HG03439 (cell line): Measurements from ENCODE around the gene CGNL1.

ENCODE experiments used
- ATAC-seq: cut with Tn5 transposase; IDR thresholded peaks from one replicate; pipeline ENCODE4 v1.9.1; 2021; ENCODE audit warnings: mild to moderate bottlenecking, moderate library complexity; ENCODE audit not compliant: unreplicated experiment

Gene CGNL1

DNA sequence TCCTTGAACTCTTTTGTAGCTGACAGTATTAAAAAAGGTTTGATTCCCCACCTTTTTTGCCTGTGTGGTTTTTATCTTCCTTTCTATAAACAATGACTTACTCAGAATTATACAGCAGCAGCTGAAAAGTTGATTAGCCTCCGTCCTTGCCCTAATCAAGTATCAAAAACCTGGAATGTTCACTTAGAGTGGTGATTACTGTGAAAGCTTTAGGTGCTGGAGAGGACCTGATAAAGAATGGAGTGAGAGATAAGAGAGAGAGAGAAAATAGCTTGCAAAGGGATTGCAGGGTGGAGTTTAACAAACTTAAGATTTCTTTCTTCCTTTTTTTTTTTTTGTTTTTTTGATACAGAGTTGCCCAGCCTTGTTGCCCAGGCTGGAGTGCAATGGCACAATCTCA lies 6.7 kb downstream of the CGNL1 start:
- ATAC-seq: no peak

- no peak for ATAC-seq
Measured at GRCh38 chr15:57384024-57384423, 7.7 kb downstream of the CGNL1 start.

DNA sequence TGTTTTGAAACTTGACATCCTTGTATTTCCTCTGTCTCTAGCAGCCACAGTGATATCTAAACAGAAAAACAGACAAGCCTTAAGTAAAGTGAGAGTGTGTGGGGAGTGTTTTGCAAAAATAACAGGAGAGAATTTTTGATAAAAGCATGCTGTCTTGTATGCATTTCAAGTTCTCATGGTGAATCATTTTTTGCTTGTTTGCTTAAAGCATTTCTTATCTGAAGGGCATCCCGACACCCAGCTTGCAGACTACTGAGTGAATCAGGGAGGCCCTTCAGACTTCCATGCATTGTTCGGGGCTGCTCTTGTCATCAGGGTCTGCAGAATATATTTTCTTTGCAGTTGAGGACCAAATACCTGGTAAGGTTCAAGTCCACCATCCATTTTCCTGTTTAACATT lies 8.5 kb downstream of the CGNL1 start:
- no peak for ATAC-seq

DNA sequence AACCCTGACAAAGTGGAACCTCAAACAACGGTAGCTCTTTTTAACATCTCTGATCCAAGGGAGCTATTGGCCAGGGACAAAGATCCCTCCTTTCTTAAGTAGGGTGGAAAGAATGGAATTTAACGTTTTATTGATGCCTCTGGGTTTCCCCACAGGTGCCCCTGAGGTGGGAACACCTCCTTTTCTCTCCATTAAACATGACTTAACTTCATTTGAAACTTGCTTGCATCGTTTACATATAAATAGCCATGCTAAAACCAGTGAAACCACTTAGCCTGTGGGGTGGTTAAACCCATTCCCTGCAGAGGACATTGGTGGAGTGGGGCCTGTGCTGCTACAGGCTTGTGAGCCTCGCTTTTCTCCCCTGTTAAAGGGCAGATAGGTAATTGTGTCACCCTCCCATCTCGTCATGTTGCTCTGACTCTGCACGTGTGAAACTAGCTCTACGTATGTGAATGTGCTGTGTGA lies 9.7 kb downstream of the CGNL1 start:
- no peak for ATAC-seq

- ATAC-seq: no peak
Measured at GRCh38 chr15:57386976-57387375, 10.7 kb downstream of the CGNL1 start.

DNA sequence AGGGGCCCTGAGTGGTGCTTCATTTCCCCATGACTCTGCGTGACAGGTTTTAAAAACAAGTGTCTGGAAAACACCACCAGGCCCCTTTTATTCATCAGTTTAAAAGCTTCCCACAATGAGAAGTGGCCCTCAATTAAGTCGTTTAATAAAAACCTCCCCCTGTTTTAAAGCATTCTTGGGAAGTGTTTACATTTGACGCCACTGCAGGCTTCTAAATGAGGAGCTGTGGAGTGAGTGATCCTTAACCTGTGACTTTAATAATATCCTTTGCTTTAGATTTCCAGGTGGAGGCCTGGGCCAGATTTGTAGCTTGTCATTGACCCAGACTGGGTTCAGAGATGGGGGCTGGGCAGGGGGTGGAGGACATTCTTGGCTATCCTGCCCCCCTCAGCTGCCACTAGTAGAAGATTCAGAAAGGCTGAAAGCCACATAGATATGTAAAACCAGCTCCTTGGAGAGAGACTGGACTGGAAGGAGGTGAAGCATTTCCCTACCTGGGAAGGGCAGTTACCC lies 11.3 kb downstream of the CGNL1 start:
- ATAC-seq: no peak

DNA sequence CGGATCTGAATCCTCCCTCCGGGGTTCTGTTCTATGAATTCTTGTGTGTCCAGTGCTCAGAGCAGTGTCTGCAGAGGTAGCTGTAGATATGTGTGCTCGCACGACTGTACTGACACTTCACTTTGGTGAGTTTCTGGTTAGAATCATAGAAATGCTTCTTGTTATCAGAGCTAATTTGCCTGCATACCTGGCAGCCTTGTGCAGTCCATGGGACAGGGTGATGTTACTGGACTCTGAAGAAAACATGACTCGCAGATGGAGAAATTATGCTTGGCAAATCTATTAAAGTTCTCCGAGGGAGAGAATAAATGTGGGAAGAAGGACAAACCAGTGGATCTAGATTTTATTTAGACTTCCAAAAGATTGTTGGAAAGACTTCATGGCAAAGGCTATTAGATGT lies 12.2 kb downstream of the CGNL1 start:
- no peak for ATAC-seq

DNA sequence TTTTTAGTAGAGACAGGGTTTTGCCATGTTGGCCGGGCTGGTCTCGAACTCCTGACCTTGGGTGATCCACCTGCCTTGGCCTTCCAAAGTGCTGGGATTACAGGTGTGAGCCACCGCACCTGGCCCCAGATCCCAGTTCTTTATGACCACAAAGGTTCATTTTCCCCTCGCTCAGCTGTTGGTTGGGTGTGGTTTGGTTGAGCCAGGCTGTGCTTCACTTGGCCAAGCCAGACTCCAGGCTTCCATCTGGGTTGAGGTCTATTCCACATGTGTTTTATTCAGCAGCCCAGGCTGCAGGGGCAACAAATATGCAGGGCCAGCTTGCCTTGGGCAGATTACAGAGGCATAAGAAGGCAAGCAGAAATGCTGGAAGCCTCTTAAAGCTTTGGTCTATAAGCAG lies 13.7 kb downstream of the CGNL1 start:
- no peak for ATAC-seq

DNA sequence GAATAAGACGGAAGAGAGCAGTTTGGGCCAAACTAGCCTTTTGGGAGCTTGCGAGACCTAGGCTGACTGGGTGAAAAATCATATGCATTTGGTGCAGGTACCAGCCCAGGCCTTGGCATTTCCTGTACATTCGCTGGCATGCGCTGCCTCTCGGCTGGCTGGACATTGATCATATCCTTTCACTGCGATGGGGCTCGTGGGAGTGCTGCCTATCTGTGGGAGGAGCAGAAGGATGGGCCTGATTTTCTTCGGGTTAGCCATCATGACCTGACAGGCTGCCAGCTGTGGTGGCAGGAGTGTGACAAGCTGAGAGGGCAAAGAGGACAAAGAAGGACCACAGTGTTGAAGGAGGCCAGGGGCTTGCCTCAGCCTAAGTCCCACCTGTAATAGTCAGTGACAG lies 14.3 kb downstream of the CGNL1 start:
- ATAC-seq: no peak

- ATAC-seq: no peak
Measured at GRCh38 chr15:57391537-57391936, 15.2 kb downstream of the CGNL1 start.

GRCh38 chr15:57393061-57393460 lies 16.8 kb downstream of the CGNL1 start:
- ATAC-seq: no peak

- no peak for ATAC-seq
Measured at GRCh38 chr15:57395292-57395691, 19.0 kb downstream of the CGNL1 start.

- no peak for ATAC-seq
Measured at GRCh38 chr15:57398336-57398735, 22.0 kb downstream of the CGNL1 start.

DNA sequence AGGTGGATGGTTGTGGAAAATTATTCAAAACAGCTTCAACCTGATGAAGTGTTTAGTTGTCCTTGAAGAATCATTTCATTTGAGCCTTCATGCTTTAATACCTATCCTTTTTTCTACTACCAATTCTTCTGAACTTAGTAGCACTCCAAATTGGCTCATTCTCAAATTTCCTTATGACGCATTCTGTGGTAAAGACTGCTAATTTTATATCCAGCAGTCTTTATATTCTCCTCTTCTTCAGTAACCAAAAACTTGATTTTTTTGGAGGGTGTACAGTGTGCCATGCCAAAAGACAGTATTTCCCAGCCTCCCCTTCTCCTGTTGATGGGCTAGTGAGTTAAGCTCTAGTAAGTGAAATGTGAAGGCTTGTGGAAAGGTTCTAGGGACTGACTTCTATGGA lies 25.2 kb downstream of the CGNL1 start:
- no peak for ATAC-seq

DNA sequence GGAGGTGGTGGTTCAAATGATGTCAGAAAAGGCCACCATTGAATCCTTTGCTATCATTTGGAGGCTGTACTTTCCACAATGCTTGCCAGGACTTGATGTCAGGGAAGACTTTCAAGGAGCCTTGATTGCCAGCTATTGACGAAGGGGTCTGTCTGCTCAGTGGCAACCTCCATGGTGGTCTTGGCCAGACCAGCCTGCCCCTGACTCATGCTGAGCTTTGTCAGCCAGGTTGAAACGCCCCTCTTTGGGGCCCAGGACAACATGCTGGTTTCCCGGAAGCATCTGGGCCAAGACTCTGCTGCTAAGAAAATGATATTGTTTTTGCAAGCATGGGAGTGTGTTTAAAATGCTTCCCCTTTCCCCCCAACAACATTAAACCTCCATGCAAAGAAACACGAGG lies 26.7 kb downstream of the CGNL1 start:
- ATAC-seq: no peak

DNA sequence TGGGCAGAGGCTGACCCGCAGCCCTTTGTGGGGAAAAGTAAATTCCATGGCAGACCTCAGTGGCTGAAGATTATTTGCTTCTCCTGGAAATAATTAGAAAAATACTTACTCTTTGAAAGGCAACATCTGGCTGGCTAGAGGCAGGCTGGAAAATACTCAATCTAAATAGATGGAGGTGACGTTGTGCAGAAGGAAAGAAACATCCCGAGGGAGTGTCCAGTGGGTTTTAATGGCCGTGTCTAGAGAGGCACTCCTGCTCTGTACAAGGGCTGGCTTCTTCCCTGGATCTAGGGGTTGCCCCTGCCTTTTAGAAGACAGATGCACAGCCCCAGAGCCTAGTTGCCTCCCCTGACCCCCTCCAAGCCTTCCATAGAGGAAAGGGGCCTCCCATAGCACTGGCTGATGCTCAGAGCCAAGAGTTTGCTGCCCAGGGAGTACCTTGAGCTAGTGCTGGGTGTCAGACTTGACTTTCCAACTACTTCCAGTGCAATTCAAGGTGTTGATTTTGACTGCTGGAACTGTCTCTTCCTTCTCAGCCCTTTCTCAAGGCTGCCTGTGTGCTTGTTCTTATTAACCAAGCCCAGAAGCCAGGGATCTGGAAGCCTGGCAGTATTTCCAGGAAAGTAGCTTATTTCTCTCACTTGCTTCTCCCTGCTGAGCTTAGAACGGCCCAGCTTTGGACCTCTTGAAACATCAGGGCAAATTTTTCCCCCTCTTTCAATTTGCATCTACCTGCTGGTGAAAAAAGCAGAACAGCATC lies 27.4 kb downstream of the CGNL1 start:
- no peak for ATAC-seq

DNA sequence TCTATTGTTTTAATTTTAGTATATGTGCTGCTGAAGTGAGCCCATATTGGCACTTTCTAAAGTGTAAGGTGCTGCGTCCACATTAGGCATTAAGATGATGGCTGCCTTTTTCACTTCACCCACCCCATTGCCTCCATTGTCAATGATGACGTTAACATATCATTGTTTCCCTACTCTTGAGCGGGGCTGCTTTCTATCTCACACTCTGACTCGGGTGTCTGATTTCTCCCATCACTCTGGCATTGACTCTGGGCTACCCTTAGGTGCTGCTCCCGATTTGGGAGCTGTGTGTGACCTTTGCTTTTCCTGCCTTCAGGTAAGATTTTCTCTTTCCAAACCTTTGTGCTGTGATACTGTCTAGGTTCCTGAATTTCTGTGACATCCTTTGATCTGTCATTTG lies 28.8 kb downstream of the CGNL1 start:
- no peak for ATAC-seq

- ATAC-seq: no peak
Measured at GRCh38 chr15:57406062-57406772, 29.9 kb downstream of the CGNL1 start.

DNA sequence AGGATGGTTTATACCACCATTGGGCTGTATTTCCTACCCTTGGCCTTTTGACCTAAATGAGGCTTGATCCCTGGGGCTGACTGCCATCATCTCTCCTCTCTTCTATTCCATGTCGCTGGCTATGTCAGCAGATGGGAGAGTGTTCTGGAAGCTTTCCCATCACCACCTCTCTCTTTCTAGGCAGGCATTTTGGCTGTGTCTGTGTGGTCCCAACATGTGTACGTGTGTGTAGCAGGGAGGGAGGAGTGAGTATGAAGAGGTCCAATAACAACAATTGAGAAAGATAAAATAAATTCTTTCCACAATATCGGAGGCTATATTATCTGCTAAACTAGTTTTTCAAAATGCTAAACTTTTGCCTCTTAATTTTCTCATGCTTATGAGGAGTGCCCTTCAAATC lies 34.1 kb downstream of the CGNL1 start:
- ATAC-seq: no peak

- no peak for ATAC-seq
Measured at GRCh38 chr15:57411945-57412768, 35.9 kb downstream of the CGNL1 start.

- ATAC-seq: no peak
Measured at GRCh38 chr15:57415602-57416001, 39.3 kb downstream of the CGNL1 start.
